ENCODE results near the gene MAP4K4.

Gene MAP4K4

DNA sequence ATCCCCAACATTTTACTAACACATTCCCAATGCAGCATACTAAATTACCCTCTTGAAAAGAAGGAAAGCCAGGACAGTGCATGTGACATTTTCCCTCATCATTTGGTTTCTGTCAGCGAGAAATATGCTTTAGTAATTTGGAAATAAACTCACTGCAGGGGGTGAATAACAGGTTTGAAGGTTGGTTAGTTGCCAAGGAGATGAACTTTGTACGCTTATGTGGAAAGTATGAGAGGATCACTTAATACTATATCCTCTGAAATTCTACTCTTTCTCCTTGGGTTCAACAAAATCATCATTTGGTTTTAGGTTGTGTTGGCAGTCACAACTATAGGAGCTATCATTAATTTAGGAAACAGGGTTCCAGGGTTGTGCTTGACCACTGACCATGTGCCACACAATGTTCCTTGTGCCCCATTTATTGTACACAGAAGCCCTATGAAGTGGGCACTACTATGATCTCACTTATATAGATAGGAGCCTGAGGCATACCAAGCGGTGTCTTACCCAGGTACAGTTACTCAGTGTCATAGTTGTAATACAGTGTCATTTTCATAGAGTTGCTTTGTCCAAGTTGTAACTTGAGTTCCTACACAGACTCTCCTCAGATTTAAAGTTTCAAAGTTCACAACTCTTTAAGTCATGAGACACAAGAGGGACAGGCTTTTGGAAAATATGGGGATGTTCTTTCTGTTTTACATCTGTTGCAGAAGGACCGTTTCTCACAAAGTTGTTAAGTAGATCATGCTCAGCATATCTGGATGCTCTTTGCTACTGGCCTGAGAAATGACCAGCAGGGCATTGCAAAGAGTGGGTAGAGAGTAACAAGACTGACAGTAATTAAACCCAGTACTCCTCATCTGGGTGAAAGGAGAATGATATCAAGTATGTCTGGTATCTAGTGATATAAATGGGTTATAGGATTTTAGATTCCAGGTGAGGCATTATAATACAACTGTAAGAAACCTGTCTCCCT, 91.8 kb downstream of the MAP4K4 start:
- Histone ChIP-seq H3K4me2 (ENCODE audit: low read length) (no peak overlapping the region), H3K4me1 (ENCODE audit: control insufficient read depth, insufficient read depth, low read length) (peaks cover 62% of the 10 kb centered on the region), H3K27me3 (ENCODE audit: control insufficient read depth, insufficient read depth, low read length) (no peaks in the 10 kb centered on the region), H3K9ac (ENCODE audit: low read depth, low read length) (no peak overlapping the region), H3K36me3 (ENCODE audit: insufficient read depth, low read length) (peaks cover 14% of the 10 kb centered on the region), H3K9me3 (replicated peaks; ENCODE audit: low read length) (no peaks in the 10 kb centered on the region), H3K4me3 (ENCODE audit: low read length) (no peak overlapping the region)

DNA sequence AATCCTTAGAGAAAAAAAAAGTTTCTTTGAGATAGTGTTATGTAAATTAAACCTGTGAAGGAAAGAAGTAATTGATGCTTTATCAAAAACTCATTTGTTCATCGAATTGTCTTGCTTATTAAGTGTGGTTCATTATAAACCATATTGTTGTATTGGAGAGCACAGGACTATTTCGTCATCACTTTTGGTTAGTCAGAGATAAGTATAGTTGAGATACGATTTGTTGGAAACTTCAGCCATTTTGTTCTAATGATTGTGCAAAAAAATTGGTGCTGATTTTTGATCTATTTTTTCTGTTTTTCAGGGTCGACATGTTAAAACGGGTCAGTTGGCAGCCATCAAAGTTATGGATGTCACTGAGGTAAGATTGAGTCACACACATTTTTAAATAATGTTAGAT, 92.9 kb downstream of the MAP4K4 start:
- Histone ChIP-seq H3K4me3 (ENCODE audit: low read length) (no peak overlapping the region), H3K36me3 (ENCODE audit: insufficient read depth, low read length) (peaks cover 14% of the 10 kb centered on the region), H3K9ac (ENCODE audit: low read depth, low read length) (no peak overlapping the region), H3K4me2 (ENCODE audit: low read length) (peak overlapping the region; percentile 12), H3K9me3 (replicated peaks; ENCODE audit: low read length) (no peaks in the 10 kb centered on the region), H3K27me3 (ENCODE audit: control insufficient read depth, insufficient read depth, low read length) (no peaks in the 10 kb centered on the region), H3K4me1 (ENCODE audit: control insufficient read depth, insufficient read depth, low read length) (peaks cover 73% of the 10 kb centered on the region)

GRCh38 chr2:101790857-101791256, 93.3 kb downstream of the MAP4K4 start:
- H3K9ac ChIP-seq (ENCODE audit: low read depth, low read length): no peak overlapping the region
- H3K4me2 ChIP-seq (ENCODE audit: low read length): peak overlapping the region; percentile 12
- no peak overlapping the region for H3K4me3 ChIP-seq (ENCODE audit: low read length)
- no peaks in the 10 kb centered on the region for H3K9me3 ChIP-seq (replicated peaks; ENCODE audit: low read length)
- H3K4me1 ChIP-seq (ENCODE audit: control insufficient read depth, insufficient read depth, low read length): peaks cover 77% of the 10 kb centered on the region
- H3K27me3 ChIP-seq (ENCODE audit: control insufficient read depth, insufficient read depth, low read length): no peaks in the 10 kb centered on the region
- H3K36me3 ChIP-seq (ENCODE audit: insufficient read depth, low read length): peaks cover 14% of the 10 kb centered on the region

DNA sequence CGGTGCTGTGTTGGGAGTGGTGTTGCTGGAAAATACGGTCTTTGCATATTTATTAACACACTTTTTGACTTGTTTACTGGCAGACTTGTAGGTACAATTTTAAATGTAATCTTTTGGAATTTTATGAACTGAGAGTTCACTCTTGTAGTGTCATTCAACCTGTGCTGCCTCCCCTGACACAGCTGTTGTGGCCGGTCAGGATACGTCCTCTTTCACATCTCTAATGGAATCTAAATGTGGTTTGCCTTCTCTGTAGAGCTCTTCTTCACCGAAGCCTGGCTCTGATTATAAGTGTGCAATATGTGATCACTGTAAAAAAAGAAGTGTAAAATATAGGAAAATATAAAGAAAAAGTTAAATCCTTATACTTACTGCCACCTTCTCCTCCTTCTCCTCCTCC, 94.7 kb downstream of the MAP4K4 start:
- Histone ChIP-seq H3K4me1 (ENCODE audit: control insufficient read depth, insufficient read depth, low read length) (peaks cover 70% of the 10 kb centered on the region), H3K36me3 (ENCODE audit: insufficient read depth, low read length) (peaks cover 20% of the 10 kb centered on the region), H3K4me2 (ENCODE audit: low read length) (no peak overlapping the region), H3K9me3 (replicated peaks; ENCODE audit: low read length) (no peaks in the 10 kb centered on the region), H3K9ac (ENCODE audit: low read depth, low read length) (no peak overlapping the region), H3K27me3 (ENCODE audit: control insufficient read depth, insufficient read depth, low read length) (no peaks in the 10 kb centered on the region), H3K4me3 (ENCODE audit: low read length) (no peak overlapping the region)

- no peak overlapping the region for H3K4me2 ChIP-seq (ENCODE audit: low read length)
- no peak overlapping the region for H3K4me3 ChIP-seq (ENCODE audit: low read length)
- H3K27me3 ChIP-seq (ENCODE audit: control insufficient read depth, insufficient read depth, low read length): no peaks in the 10 kb centered on the region
- H3K4me1 ChIP-seq (ENCODE audit: control insufficient read depth, insufficient read depth, low read length): peaks cover 62% of the 10 kb centered on the region
- no peak overlapping the region for H3K9ac ChIP-seq (ENCODE audit: low read depth, low read length)
- no peaks in the 10 kb centered on the region for H3K9me3 ChIP-seq (replicated peaks; ENCODE audit: low read length)
- H3K36me3 ChIP-seq (ENCODE audit: insufficient read depth, low read length): peaks cover 21% of the 10 kb centered on the region
These were observed 95.9 kb downstream of the MAP4K4 start for GRCh38 chr2:101793277-101793969.

DNA sequence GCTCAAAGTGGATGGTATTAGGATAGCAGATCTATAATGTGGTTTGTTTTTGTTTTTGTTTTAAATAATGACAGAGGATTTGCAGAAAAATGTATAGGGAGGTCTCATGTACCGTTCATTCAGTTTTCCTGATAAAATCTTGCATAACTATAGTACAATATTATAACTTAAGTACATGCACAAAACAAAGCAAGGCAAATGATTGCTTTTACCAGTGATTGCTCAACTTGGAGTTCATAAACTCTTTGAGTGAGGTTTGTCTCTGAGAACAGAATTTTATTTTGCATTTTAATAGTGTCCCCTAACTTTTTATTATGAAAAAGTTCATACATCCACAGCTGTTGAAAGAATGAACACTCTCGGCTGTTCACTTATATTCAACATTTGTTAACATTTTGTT, 96.6 kb downstream of the MAP4K4 start:
- Histone ChIP-seq H3K27me3 (ENCODE audit: control insufficient read depth, insufficient read depth, low read length) (no peaks in the 10 kb centered on the region), H3K36me3 (ENCODE audit: insufficient read depth, low read length) (peaks cover 21% of the 10 kb centered on the region), H3K4me1 (ENCODE audit: control insufficient read depth, insufficient read depth, low read length) (peaks cover 55% of the 10 kb centered on the region), H3K9ac (ENCODE audit: low read depth, low read length) (no peak overlapping the region), H3K4me2 (ENCODE audit: low read length) (no peak overlapping the region), H3K9me3 (replicated peaks; ENCODE audit: low read length) (no peaks in the 10 kb centered on the region), H3K4me3 (ENCODE audit: low read length) (no peak overlapping the region)

- Histone ChIP-seq H3K4me3 (ENCODE audit: low read length) (no peak overlapping the region), H3K36me3 (ENCODE audit: insufficient read depth, low read length) (peaks cover 21% of the 10 kb centered on the region), H3K4me1 (ENCODE audit: control insufficient read depth, insufficient read depth, low read length) (peaks cover 46% of the 10 kb centered on the region), H3K9me3 (replicated peaks; ENCODE audit: low read length) (no peaks in the 10 kb centered on the region), H3K27me3 (ENCODE audit: control insufficient read depth, insufficient read depth, low read length) (no peaks in the 10 kb centered on the region), H3K9ac (ENCODE audit: low read depth, low read length) (no peak overlapping the region), H3K4me2 (ENCODE audit: low read length) (no peak overlapping the region)
These were observed 97.5 kb downstream of the MAP4K4 start for GRCh38 chr2:101795033-101795432.

DNA sequence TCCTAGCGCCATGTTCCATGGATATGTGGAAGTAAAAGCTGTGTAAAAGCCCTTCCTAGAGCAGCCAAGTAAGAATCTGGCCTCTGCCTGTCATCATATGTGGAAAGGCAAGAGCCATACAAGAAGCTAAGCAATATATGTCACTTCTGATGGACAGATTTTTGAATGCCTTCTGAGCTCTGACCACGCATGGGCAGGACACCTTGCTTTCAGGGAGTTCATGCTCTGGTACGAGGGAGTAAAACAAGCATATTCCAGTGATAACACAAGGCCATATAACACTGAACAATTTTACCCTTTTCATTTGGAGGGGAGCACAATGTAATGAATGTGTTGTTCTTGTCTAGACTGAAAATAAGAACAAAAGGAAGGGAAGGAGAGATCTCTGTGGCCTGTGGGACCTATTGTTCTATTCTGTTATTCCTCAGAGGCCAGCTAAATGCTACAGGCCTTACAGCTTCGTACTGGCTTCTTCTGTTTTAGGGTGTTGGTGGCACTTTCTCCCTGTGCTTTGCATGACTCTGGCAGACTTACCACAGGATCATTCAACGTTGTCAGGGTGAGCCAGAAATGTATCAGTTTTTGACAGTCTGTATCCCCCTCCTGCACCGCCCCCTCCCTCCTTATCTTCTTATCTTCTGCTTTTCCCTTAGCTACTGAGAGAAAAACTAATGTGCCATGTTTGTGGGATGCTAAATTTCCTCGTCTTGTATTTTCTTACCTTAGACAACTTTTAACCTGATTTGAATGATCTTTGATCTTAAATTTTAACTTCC, 99.5 kb downstream of the MAP4K4 start:
- peaks cover 14% of the 10 kb centered on the region for H3K36me3 ChIP-seq (ENCODE audit: insufficient read depth, low read length)
- H3K27me3 ChIP-seq (ENCODE audit: control insufficient read depth, insufficient read depth, low read length): no peaks in the 10 kb centered on the region
- H3K9ac ChIP-seq (ENCODE audit: low read depth, low read length): no peak overlapping the region
- no peak overlapping the region for H3K4me2 ChIP-seq (ENCODE audit: low read length)
- H3K4me1 ChIP-seq (ENCODE audit: control insufficient read depth, insufficient read depth, low read length): peaks cover 32% of the 10 kb centered on the region
- H3K4me3 ChIP-seq (ENCODE audit: low read length): no peak overlapping the region
- H3K9me3 ChIP-seq (replicated peaks; ENCODE audit: low read length): no peaks in the 10 kb centered on the region

- H3K4me2 ChIP-seq (ENCODE audit: low read length): no peak overlapping the region
- H3K4me3 ChIP-seq (ENCODE audit: low read length): no peak overlapping the region
- H3K9me3 ChIP-seq (replicated peaks; ENCODE audit: low read length): no peaks in the 10 kb centered on the region
- no peak overlapping the region for H3K9ac ChIP-seq (ENCODE audit: low read depth, low read length)
- H3K36me3 ChIP-seq (ENCODE audit: insufficient read depth, low read length): peaks cover 11% of the 10 kb centered on the region
- no peaks in the 10 kb centered on the region for H3K27me3 ChIP-seq (ENCODE audit: control insufficient read depth, insufficient read depth, low read length)
- peaks cover 45% of the 10 kb centered on the region for H3K4me1 ChIP-seq (ENCODE audit: control insufficient read depth, insufficient read depth, low read length)
These were observed 104.0 kb downstream of the MAP4K4 start for GRCh38 chr2:101801496-101801895.

DNA sequence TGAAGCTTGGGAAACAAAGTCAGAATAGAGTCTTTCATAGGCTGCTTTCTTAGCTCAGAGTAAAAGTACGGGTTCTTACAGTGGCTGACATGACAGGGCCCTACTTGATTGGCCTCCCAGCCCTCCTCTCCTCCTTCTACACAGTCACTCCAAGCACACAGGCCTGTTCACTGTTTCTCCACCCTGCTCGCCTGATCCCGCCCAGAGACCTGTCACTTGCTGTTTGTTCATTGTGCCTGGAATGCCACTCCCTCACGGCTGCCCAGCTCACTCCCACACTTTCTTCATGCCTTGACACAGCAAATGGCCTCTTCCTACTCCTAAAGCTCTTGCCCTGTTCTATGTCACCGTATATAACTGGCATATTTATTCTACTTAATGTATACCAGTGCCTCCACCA, 104.8 kb downstream of the MAP4K4 start:
- H3K4me1 ChIP-seq (ENCODE audit: control insufficient read depth, insufficient read depth, low read length): peaks cover 53% of the 10 kb centered on the region
- H3K4me2 ChIP-seq (ENCODE audit: low read length): no peak overlapping the region
- H3K9me3 ChIP-seq (replicated peaks; ENCODE audit: low read length): no peaks in the 10 kb centered on the region
- H3K36me3 ChIP-seq (ENCODE audit: insufficient read depth, low read length): peaks cover 4% of the 10 kb centered on the region
- no peak overlapping the region for H3K9ac ChIP-seq (ENCODE audit: low read depth, low read length)
- no peak overlapping the region for H3K4me3 ChIP-seq (ENCODE audit: low read length)
- H3K27me3 ChIP-seq (ENCODE audit: control insufficient read depth, insufficient read depth, low read length): no peaks in the 10 kb centered on the region

DNA sequence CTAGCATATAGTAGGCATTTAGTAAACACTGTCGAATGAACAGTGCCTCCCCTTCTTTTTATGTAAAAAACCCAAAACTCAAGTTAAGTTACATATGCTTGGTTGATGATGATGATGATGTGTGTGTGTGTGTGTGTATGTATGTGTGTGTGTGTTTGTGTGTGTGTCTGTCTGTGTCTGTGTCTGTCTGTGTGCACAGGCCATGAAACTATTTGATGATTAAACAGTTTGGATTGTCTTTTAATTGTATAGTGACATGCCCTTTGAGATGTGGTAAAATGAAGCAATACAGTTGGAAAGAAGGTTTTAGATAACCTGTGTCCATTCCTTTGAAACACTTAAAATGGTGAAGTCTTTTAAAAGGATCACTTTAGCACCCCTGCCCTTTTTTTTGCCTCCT, 105.6 kb downstream of the MAP4K4 start:
- no peak overlapping the region for H3K4me3 ChIP-seq (ENCODE audit: low read length)
- H3K4me1 ChIP-seq (ENCODE audit: control insufficient read depth, insufficient read depth, low read length): peaks cover 61% of the 10 kb centered on the region
- H3K27me3 ChIP-seq (ENCODE audit: control insufficient read depth, insufficient read depth, low read length): no peaks in the 10 kb centered on the region
- H3K9ac ChIP-seq (ENCODE audit: low read depth, low read length): no peak overlapping the region
- peaks cover 4% of the 10 kb centered on the region for H3K36me3 ChIP-seq (ENCODE audit: insufficient read depth, low read length)
- H3K4me2 ChIP-seq (ENCODE audit: low read length): no peak overlapping the region
- no peaks in the 10 kb centered on the region for H3K9me3 ChIP-seq (replicated peaks; ENCODE audit: low read length)

Data from skeletal muscle satellite cell (primary cell).